HG03159 (cell line): ENCODE data around the gene ARRDC1.
"Not testable (repeated sequence)": the region's sequence is repeated elsewhere in the genome, so short reads cannot be mapped to it uniquely, and the experiment has no call there.

ENCODE experiments used
- ATAC-seq: cut with Tn5 transposase; IDR thresholded peaks from one replicate; pipeline ENCODE4 v1.9.1; 2021; ENCODE audit warnings: mild to moderate bottlenecking, moderate library complexity; ENCODE audit not compliant: unreplicated experiment

ARRDC1 gene

GRCh38 chr9:137605121-137606004, at the start of gene ARRDC1:
ARRDC1 (plus strand) TSS chr9:137605686; CDS start chr9:137605718, 32 bp downstream.
- ATAC-seq = peak; percentile 65

DNA sequence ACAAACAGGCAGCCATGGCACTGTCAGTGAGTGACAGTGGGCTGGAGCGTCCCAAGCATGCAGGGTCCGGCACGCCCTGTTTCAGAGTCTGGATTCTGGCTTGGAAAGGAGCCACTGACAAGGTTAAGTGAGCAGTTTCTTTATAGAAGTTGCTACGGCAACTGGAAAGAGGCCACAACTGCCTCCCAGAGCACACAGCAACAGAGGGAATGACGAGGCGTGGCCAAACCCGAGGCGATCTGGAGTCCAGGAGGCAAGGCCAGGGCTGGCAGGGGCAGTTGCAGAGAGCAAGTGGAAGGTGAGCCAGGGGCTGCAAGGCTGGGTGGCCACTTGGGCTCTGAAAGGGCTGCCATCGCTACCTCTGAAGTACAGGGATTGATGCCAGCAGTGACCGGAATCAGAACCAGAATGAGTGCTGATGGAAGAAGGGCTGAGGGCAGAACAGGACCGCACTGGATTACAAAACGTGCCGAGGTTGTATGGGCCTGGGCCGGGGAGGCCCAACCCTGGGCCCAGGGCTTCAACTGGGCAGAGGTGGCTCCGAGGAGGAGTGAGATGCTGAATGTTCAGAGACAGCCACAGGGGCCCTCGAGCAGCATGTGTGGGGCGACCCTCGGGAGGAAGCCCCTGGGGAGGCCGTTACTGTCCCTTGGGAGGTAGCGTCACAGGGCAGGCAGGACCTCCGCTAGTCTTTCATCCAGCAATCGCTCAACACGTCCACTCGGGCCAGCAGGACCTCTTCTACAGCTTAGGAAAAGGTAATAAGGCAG, 49.2 kb upstream of the ARRDC1 start:
- no peak for ATAC-seq

GRCh38 chr9:137558127-137558526, 47.4 kb upstream of the ARRDC1 start:
- ATAC-seq = no peak

GRCh38 chr9:137564134-137564533, 41.4 kb upstream of the ARRDC1 start:
- ATAC-seq = no peak

DNA sequence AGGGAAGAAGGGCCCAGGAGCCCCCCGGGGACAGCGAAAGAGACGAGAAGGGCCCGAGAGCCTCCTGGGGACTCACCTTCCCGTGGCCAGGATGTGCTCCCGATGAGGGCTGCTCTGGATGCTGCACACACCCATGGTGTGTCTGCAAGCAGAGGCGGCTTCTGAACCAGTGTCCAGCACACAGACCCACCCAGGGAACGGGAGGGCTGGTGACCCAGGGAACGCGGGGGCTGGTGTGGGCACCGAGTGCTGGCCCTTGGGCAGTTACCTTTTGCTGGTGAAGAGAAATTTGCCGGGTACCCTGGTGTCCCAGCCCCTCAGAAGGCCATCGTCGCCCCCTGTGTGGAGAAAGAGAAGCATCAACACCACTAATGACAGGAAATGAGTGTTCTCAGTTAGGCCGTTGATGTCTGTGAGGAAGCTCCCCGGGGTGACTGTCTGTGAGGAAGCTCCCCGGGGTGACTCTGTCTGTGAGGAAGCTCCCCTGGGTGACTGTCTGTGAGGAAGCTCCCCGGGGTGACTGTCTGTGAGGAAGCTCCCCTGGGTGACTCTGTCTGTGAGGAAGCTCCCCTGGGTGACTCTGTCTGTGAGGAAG, 40.6 kb upstream of the ARRDC1 start:
- no peak for ATAC-seq

DNA sequence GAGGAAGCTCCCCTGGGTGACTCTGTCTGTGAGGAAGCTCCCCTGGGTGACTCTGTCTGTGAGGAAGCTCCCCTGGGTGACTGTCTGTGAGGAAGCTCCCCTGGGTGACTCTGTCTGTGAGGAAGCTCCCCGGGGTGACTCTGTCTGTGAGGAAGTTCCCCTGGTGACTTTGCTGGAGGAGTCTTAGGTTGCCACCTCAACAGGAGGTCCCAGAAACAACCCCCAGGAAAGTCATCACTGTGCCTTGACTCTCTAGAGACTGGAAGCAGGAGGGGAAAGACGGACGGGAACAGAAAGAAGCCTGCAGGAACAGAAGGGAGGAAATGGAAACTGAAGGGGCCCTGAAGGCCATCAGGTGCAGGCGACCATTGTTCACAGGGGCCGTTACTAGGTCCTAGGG, 37.0 kb upstream of the ARRDC1 start:
- ATAC-seq = not testable (repeated sequence)

DNA sequence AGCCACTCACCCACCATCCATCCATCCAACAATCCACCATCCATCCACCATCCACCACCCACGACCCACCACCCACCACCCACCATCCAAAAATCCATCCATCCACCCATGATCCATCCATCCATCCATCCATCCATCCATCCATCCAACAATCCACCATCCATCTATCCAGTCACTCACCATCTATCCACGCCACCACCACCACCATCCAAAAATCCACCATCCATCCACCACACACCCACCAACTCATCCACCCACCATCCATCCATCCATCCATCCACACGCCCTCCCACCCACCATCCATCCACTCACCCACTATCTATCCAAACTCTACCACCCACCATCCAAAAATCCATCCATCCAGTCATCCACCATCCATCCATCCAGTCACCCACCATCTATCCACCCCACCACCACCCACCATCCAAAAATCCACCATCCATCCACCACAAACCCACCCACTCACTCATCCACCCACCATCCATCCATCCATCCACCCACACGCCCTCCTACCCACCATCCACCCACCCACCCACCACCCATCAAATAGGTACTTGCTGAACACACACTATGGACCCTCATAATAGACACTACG, 35.8 kb upstream of the ARRDC1 start:
- ATAC-seq = no peak

DNA sequence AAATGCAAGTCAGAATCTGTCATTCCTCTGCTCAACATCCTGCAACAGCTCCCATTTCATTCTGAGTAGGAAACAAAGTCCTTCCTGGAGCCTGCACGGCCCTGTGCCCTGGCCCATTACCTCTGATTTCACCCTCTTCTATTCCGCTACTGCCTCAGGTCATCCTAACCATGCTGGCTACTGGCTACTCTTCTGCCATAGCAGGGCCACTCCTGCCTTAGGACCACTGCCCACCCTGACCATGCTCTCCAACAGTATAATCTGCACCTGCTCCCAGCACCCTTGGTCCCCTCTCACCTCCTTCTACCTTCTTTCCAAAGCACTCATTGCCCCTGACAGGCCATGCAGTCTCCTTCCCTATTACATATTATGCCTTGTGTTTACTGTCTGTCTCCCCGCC, 34.9 kb upstream of the ARRDC1 start:
- ATAC-seq = no peak

DNA sequence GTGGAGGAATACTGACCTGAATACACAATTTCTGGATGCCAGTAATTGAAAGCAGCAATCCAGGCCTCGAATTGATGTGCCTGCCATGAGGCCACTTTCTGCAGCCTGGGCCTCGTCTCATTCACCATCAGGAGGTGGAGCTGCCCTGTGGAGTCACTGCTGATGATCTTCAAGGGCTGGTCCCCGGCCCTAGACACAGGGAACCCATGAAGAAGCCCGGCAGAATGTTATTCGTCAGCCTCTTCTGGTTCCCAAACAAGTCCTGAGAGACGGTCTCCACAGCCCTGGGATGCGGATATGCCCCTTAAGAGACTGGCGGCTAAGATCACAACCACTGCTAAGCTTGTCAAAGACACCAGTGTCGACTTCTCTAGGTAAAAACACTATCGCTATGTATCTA, 31.3 kb upstream of the ARRDC1 start:
- no peak for ATAC-seq

GRCh38 chr9:137575364-137575715, 30.1 kb upstream of the ARRDC1 start:
- ATAC-seq = no peak

DNA sequence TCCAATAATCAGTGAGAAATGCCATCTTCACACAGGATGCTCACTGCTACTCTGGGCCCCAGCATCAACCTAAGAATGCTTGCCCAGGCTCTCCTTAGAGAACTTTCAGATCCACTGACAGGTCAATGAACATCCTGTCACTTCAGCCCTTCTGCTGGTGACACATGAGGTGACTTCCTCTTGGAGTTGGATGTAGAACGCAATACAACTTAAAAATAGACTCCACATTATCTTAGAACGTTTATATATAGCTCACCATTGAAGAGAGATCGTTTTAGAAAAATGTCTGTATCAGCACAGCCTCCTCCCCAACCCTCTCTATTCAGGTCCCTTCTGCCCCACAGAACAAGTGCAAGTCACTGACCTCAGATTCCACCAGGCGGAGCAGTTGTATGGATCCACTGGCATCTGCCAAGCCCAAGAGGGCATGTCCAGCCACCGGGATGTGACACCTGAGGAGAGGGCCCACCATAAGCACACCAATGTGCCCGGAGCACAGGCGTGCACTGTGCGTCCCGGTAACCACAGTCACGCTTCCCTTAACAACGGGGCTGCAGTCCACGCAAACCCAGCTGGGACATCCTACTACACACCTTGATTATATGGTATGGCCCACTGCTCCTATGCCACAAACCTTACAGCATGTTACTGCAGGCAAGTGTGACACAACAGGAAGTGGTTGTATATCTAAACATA, 29.6 kb upstream of the ARRDC1 start:
- no peak for ATAC-seq

GRCh38 chr9:137578518-137579258, 26.8 kb upstream of the ARRDC1 start, which contains the start of gene DPH7:
DPH7 (minus strand) TSS chr9:137578925; CDS start chr9:137578777, 148 bp downstream.
- ATAC-seq = peak; percentile 92

- no peak for ATAC-seq
Measured at GRCh38 chr9:137579259-137579604, 26.3 kb upstream of the ARRDC1 start.

DNA sequence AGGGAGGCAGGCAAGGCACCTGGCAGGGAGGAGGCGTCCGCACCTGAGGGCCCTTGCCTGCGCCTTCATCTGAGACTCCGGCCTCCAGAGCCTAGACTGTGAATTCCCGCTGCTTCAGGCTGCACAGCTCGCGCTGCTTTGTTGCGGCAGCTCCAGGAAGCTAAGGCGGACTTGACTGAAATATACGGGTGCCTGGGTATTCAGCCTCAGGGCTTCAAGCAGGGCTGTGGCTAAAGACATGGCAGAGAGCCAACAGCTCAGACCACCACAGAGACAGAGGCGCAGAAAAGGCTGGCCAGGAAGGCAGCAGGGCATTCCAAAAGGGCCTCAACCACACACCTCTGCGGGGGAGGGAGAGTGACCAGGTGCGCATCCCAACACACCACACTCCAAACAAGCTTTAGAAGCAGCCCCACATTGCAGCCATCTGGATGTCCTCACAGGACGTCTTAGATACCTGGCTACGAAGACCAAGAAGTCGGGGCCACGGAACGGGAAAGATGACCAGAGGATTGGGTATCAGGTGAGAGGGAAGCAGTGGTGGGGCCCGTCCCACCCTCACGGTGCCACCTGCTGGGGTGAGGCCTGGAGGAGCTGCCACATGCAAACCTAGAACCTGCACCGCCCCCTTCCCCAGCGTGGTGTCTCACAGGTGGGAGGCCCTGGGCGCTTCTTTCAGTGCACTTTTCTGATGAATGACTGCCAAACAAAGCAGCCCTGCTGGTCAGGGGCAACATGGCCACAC, 25.1 kb upstream of the ARRDC1 start:
- no peak for ATAC-seq

GRCh38 chr9:137580954-137581322, 24.5 kb upstream of the ARRDC1 start:
- ATAC-seq = no peak

DNA sequence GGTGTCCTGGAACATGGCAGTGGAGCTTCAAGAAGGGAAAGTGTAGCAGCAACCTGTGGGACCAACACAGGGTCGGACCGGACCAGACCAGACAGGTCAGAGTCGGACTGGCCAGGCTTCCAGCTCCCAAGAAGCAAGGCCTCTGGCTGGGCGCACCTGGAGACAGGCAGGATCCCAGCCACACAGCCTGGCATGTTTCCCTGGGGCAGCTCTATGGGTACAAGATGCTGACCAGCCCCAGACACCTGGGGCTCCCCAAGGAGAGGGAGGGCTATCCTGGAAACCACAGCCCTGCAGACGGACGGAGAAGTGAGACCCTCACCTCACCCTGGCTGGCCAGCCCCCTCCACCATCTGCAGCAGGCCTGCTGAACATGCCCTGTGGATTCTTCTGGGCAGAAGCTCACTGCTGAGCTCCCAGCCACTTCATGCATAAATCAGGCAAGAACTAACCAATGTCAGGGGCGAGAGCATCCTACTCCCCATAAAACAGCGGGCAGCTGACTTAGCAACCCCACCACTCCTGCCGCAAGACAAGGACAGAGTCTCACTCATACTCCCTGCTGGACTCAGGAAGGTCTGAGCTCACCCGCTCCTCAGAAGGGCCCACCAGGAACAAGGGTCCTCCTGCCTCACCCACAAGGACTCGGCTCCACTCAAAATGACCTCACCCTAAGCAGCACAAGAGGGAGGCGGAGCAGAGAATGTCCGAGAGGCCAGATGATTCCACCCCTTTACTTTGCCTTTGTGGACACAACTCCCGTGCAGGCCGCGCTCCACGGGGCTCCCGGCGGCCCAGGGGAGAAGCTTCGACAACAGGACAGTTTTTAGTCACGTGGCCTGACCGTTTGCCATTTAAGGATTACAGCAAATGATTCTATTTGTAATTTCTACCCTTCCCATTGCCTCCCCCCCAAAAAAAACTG, 23.9 kb upstream of the ARRDC1 start:
- ATAC-seq = no peak

- no peak for ATAC-seq
Measured at GRCh38 chr9:137582286-137582860, 23.1 kb upstream of the ARRDC1 start.

- no peak for ATAC-seq
Measured at GRCh38 chr9:137583347-137583746, 22.1 kb upstream of the ARRDC1 start.
